PC-9 (cell line): ENCODE results near the gene GNG7. TPM values are rescaled to one million over a fixed set of nuclear protein-coding genes. Genes with fewer than 3 reads are reported as not detected.
"Not testable (repeated sequence)": the region's sequence is repeated elsewhere in the genome, so short reads cannot be mapped to it uniquely, and the experiment has no call there.

Source experiments
- BruUV-seq: library from RNA; stranded (reverse); fragments of 400-500 nt; replicated peaks from 2 replicates; lab custom pipeline; 2021; lab: Mats Ljungman, UMichigan
- CTCF ChIA-PET: fragments of 300-600 bp; sonication (Branson Sonifier 250); formaldehyde crosslinking; loops from one replicate; lab custom pipeline; 2022; ENCODE audit warnings: antibody characterized with exemption; lab: Charles Lee
- POLR2A ChIA-PET: fragments of 300-600 bp; sonication (Branson Sonifier 250); formaldehyde crosslinking; loops from one replicate; lab custom pipeline; 2022; ENCODE audit warnings: antibody characterized with exemption; ENCODE audit not compliant: unreplicated experiment; lab: Charles Lee
- DNase-seq, 2 experiments: peaks; one replicate each; pipeline versions ENCODE4 v3.0.0 to v3.0.0-alpha.2; 2015 to 2022; ENCODE audit warnings: mixed read lengths in 1 of 2
- H2AFZ ChIP-seq: fragments of 200-600 bp; sonication (generic); 2 replicates; pipeline ENCODE4 v1.8.1; 2017; ENCODE audit warnings: antibody characterized with exemption
- H3F3A ChIP-seq: fragments of 200-600 bp; sonication (generic); 2 replicates; pipeline ENCODE4 v1.8.1; 2017; ENCODE audit warnings: antibody characterized with exemption, mild to moderate bottlenecking, low read depth; ENCODE audit not compliant: insufficient read depth
- H3K27ac ChIP-seq: fragments of 200-600 bp; sonication (generic); 2 replicates; pipeline ENCODE4 v1.6.1; 2016; ENCODE audit warnings: mixed run types
- H3K27me3 ChIP-seq: fragments of 200-600 bp; sonication (generic); 2 replicates; pipeline ENCODE4 v1.6.1; 2016; ENCODE audit warnings: low read depth, mixed run types; ENCODE audit not compliant: insufficient read depth
- H3K36me3 ChIP-seq: fragments of 200-600 bp; sonication (generic); 2 replicates; pipeline ENCODE4 v1.6.1; 2016; ENCODE audit warnings: low read depth, mixed run types
- H3K4me1 ChIP-seq: fragments of 200-600 bp; sonication (generic); replicated peaks from 2 replicates; pipeline ENCODE4 v1.6.1; 2016; ENCODE audit warnings: mixed run types; ENCODE audit not compliant: insufficient read depth
- H3K4me2 ChIP-seq: fragments of 200-600 bp; sonication (generic); 2 replicates; pipeline ENCODE4 v1.6.1; 2017; ENCODE audit warnings: mixed run types
- H3K4me3 ChIP-seq: fragments of 200-600 bp; sonication (generic); 2 replicates; pipeline ENCODE4 v1.6.1; 2016; ENCODE audit warnings: mixed run types
- H3K79me2 ChIP-seq: fragments of 200-600 bp; sonication (generic); 2 replicates; pipeline ENCODE4 v1.6.1; 2017; ENCODE audit warnings: low read depth, mixed run types
- H3K9me2 ChIP-seq: fragments of 200-600 bp; sonication (generic); 2 replicates; pipeline ENCODE4 v1.8.1; 2017; ENCODE audit warnings: mild to moderate bottlenecking; ENCODE audit not compliant: insufficient read depth
- H3K9me3 ChIP-seq: fragments of 200-600 bp; sonication (generic); 2 replicates; pipeline ENCODE4 v1.8.1; 2016; ENCODE audit warnings: low read depth; ENCODE audit not compliant: insufficient read depth
- H4K20me1 ChIP-seq: fragments of 200-600 bp; sonication (generic); 2 replicates; pipeline ENCODE4 v1.8.1; 2017; ENCODE audit not compliant: insufficient read depth
- EZH2 ChIP-seq: fragments of 200-600 bp; sonication (generic); IDR thresholded peaks from 2 replicates; pipeline ENCODE4 v1.8.0; 2017; ENCODE audit warnings: antibody characterized with exemption, low read depth
- intact Hi-C: fragments of 100-400 bp; cut with micrococcal nuclease; formaldehyde crosslinking; loops from one replicate; pipeline ENCODE4 v1.10.0; 2022; ENCODE audit not compliant: unreplicated experiment
- total RNA-seq: library from RNA; stranded (reverse); gene quantifications from 2 replicates; pipeline ENCODE4 v1.2.3, GENCODE V29; 2021
- TF ChIP-seq, protein P1 (sequence below): fragments of 200-600 bp; sonication (generic); conservative IDR thresholded peaks from 2 replicates; pipeline ENCODE4 v1.6.1; 2017; ENCODE audit warnings: mixed run types, antibody characterized with exemption, mild to moderate bottlenecking, moderate library complexity

GNG7 gene
- total RNA-seq, 1 experiment from 2014 or later, result 2.8 TPM

DNA sequence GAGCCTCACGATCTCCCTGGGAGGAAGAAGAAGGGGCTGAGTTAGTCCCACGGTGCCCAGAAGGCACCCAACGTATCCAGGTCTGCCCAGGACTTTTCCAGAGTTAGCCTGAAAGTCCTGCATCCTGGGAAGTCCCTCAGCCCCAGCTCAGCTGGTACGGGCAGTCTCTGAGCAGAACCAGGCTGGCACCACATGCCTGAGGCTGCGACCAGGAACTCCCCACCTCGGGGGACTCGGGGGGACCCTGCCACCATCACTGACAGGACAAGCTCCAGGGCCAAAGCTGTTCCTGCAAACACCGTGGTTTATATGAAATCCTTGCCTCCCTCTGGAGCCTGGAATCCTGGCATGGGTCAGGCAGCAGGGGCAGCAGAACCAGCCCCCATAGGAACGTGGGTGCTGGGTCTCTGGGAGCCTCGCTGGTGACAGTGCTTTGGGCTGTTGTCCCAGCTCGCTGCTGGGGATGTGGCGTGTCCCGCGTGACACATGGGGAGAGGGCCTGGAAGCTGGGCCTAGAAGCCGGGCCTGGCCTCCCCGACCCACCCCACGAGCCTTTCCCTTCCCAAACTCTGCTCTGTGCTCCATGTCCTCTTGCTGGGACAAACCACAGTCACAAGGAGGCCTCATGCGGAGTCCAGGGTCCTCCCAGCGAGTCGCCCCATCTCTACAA is 55.5 kb downstream of the GNG7 start:
- no peaks in the 10 kb centered on the region for H3K9me3 ChIP-seq

DNA sequence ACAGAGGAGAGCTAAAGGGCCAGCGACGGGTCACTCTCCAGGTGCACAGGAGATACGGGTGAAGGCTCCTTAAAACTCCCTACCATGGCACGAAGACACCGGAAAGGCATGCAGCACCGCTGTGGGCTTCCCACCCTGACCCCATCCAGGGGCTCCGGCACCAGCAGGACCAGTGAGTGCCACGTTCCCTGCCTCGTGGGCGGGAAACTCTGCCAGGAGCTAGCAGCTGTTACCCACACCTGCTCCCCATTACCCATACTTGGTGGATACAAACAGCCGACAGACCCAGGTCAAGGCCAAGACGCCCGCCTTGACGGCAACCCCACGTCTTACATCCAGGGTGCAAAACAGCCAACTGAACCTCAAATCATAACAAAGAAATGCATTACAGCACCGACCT is 56.7 kb downstream of the GNG7 start:
- Histone ChIP-seq H3K4me3 (no peak overlapping the region), H3K4me1 (no peaks in the 10 kb centered on the region), H3K9me2 (no peaks in the 10 kb centered on the region), H3K9me3 (no peaks in the 10 kb centered on the region), H3K27me3 (peaks cover 12% of the 10 kb centered on the region), H3K36me3 (no peaks in the 10 kb centered on the region), H3K27ac (no peak overlapping the region), H3F3A (no peaks in the 10 kb centered on the region), H3K79me2 (no peaks in the 10 kb centered on the region), H4K20me1 (no peaks in the 10 kb centered on the region), H3K4me2 (no peak overlapping the region), H2AFZ (no peak overlapping the region)
- intact Hi-C loops, result no loop called here
- ChIA-PET CTCF (no interaction called here), POLR2A (no interaction called here)
- TF ChIP-seq EZH2, result no peak
- TF ChIP-seq, protein P1, sequence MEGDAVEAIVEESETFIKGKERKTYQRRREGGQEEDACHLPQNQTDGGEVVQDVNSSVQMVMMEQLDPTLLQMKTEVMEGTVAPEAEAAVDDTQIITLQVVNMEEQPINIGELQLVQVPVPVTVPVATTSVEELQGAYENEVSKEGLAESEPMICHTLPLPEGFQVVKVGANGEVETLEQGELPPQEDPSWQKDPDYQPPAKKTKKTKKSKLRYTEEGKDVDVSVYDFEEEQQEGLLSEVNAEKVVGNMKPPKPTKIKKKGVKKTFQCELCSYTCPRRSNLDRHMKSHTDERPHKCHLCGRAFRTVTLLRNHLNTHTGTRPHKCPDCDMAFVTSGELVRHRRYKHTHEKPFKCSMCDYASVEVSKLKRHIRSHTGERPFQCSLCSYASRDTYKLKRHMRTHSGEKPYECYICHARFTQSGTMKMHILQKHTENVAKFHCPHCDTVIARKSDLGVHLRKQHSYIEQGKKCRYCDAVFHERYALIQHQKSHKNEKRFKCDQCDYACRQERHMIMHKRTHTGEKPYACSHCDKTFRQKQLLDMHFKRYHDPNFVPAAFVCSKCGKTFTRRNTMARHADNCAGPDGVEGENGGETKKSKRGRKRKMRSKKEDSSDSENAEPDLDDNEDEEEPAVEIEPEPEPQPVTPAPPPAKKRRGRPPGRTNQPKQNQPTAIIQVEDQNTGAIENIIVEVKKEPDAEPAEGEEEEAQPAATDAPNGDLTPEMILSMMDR, result no peak
- BruUV-seq, result no TSS peak
- no peak for DNase-seq

More for the DNA sequence above, 55.5 kb downstream of the GNG7 start:
- Histone ChIP-seq H3K27ac (no peak overlapping the region), H3F3A (no peaks in the 10 kb centered on the region), H3K79me2 (no peaks in the 10 kb centered on the region), H3K9me2 (no peaks in the 10 kb centered on the region), H3K36me3 (no peaks in the 10 kb centered on the region), H3K27me3 (peaks cover 12% of the 10 kb centered on the region), H3K4me2 (no peak overlapping the region), H4K20me1 (no peaks in the 10 kb centered on the region), H2AFZ (no peak overlapping the region), H3K4me3 (no peak overlapping the region), H3K4me1 (no peaks in the 10 kb centered on the region)
- TF ChIP-seq, protein P1, result no peak
- no peak for TF ChIP-seq EZH2
- POLR2A ChIA-PET, result no interaction called here
- CTCF ChIA-PET, result interaction anchor here (0.6 kb wide), 1 partner anchor 70 kb away, joined by 3 read pairs; no protein-coding TSS in a partner anchor
- DNase-seq, result no peak
- intact Hi-C loops, result no loop called here
- BruUV-seq, result no TSS peak

DNA sequence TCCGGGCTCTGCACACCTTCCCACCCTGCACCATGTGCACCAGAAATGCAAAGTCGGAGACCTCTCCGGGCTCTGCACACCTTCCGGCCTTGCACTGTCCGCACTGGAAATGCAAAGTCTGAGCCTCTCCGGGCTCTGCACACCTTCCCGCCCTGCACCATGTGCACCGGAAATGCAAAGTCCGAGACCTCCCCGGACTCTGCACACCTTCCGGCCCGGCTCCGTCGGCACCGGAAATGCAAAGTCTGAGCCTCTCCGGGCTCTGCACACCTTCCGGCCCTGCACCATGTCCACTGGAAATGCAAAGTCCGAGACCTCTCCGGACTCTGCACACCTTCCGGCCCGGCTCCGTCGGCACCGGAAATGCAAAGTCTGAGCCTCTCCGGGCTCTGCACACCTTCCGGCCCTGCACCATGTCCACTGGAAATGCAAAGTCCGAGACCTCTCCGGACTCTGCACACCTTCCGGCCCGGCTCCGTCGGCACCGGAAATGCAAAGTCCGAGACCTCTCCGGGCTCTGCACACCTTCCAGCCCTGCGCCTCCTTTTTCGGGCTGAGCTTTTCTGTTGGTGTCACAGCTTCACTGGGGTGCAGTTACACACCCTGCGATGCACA is 59.3 kb downstream of the GNG7 start:
- CTCF ChIA-PET, result not testable (repeated sequence)

More for the DNA sequence above, 59.3 kb downstream of the GNG7 start:
- BruUV-seq, H2AFZ ChIP-seq, H4K20me1 ChIP-seq, DNase-seq, H3K4me1 ChIP-seq, H3K4me3 ChIP-seq, H3K9me2 ChIP-seq, H3K27ac ChIP-seq, intact Hi-C loops, H3K9me3 ChIP-seq, POLR2A ChIA-PET, H3K4me2 ChIP-seq, H3K79me2 ChIP-seq, H3K36me3 ChIP-seq, H3F3A ChIP-seq: not testable (repeated sequence)
- H3K27me3 ChIP-seq, result peaks cover 17% of the 10 kb centered on the region
